Astrocyte (in vitro differentiated cells and primary cell): ENCODE measurements around the gene FAHD1. TPM values are rescaled to one million over a fixed set of nuclear protein-coding genes. Genes with fewer than 3 reads are reported as not detected.

ENCODE experiments used
- DNase-seq: peaks from one replicate; pipeline ENCODE4 v3.0.0-alpha.2; 2010; ENCODE audit warnings: low read depth
- FAIRE-seq: peaks from 2 replicates; lab custom pipeline; 2011; peaks lifted over from hg19 to GRCh38; lab: Jason Lieb, UNC
- H2AFZ ChIP-seq: 2 replicates; pipeline ENCODE4 v1.6.0; 2012; ENCODE audit warnings: low read depth, low read length, inconsistent platforms
- H3K27ac ChIP-seq: 2 replicates; pipeline ENCODE4 v1.5.1; 2011; ENCODE audit warnings: low read depth, low read length, inconsistent platforms
- H3K27me3 ChIP-seq: 2 replicates; pipeline ENCODE4 v1.6.0; 2011; ENCODE audit warnings: low read length, inconsistent platforms; ENCODE audit not compliant: insufficient read depth
- H3K36me3 ChIP-seq: 2 replicates; pipeline ENCODE4 v1.5.1; 2011; ENCODE audit warnings: low read length, inconsistent platforms; ENCODE audit not compliant: insufficient read depth
- H3K4me1 ChIP-seq: 2 replicates; pipeline ENCODE4 v1.5.1; 2011; ENCODE audit warnings: low read length, inconsistent platforms; ENCODE audit not compliant: insufficient read depth
- H3K4me2 ChIP-seq: 2 replicates; pipeline ENCODE4 v1.6.0; 2012; ENCODE audit warnings: low read length, inconsistent platforms
- H3K4me3 ChIP-seq: 2 replicates; pipeline ENCODE4 v1.5.1; 2011; ENCODE audit warnings: low read depth, mild to moderate bottlenecking, low read length, inconsistent platforms; ENCODE audit not compliant: insufficient read depth
- H3K79me2 ChIP-seq: 2 replicates; pipeline ENCODE4 v1.6.0; 2012; ENCODE audit warnings: mild to moderate bottlenecking, low read length, inconsistent platforms; ENCODE audit not compliant: insufficient read depth
- H3K9ac ChIP-seq: 2 replicates; pipeline ENCODE4 v1.6.0; 2012; ENCODE audit warnings: mild to moderate bottlenecking, low read length, inconsistent platforms
- H3K9me3 ChIP-seq: 2 replicates; pipeline ENCODE4 v1.5.1; 2012; ENCODE audit warnings: low read depth, mild to moderate bottlenecking, low read length, inconsistent platforms; ENCODE audit not compliant: insufficient read depth
- H4K20me1 ChIP-seq: 2 replicates; pipeline ENCODE4 v1.6.0; 2012; ENCODE audit warnings: low read length, inconsistent platforms; ENCODE audit not compliant: insufficient read depth
- H3K27ac Mint-ChIP-seq: one replicate; pipeline ENCODE4 v1.8.0; 2021; ENCODE audit warnings: mild to moderate bottlenecking, mixed read lengths; ENCODE audit not compliant: unreplicated experiment
- H3K27me3 Mint-ChIP-seq: one replicate; pipeline ENCODE4 v1.8.0; 2021; ENCODE audit warnings: low read depth, mixed read lengths; ENCODE audit not compliant: unreplicated experiment
- H3K36me3 Mint-ChIP-seq: one replicate; pipeline ENCODE4 v1.8.0; 2021; ENCODE audit warnings: low read depth, mixed read lengths; ENCODE audit not compliant: unreplicated experiment
- H3K4me1 Mint-ChIP-seq: one replicate; pipeline ENCODE4 v1.8.0; 2021; ENCODE audit warnings: low read depth, mixed read lengths; ENCODE audit not compliant: unreplicated experiment
- H3K4me3 Mint-ChIP-seq: one replicate; pipeline ENCODE4 v1.8.0; 2021; ENCODE audit warnings: mild to moderate bottlenecking, moderate library complexity, mixed read lengths; ENCODE audit not compliant: unreplicated experiment
- H3K9me3 Mint-ChIP-seq: one replicate; pipeline ENCODE4 v1.8.0; 2021; ENCODE audit warnings: mild to moderate bottlenecking, mixed read lengths; ENCODE audit not compliant: unreplicated experiment
- EZH2 ChIP-seq: IDR thresholded peaks from 2 replicates; pipeline ENCODE4 v1.6.1; 2012; ENCODE audit warnings: mild to moderate bottlenecking, low read length, inconsistent platforms; ENCODE audit not compliant: insufficient read depth
- total RNA-seq: library from RNA; stranded (reverse); gene quantifications from 2 replicates; pipeline ENCODE4 v1.2.1, GENCODE V29; 2021
- TF ChIP-seq, protein P1 (sequence below): IDR thresholded peaks from 2 replicates; pipeline ENCODE4 v1.5.1; 2011; ENCODE audit warnings: low read depth, mild to moderate bottlenecking, inconsistent platforms, low read length, moderate library complexity; ENCODE audit not compliant: insufficient read depth

Gene FAHD1
- total RNA-seq, 1 donor from 2014 or later = 25.8 TPM

DNA sequence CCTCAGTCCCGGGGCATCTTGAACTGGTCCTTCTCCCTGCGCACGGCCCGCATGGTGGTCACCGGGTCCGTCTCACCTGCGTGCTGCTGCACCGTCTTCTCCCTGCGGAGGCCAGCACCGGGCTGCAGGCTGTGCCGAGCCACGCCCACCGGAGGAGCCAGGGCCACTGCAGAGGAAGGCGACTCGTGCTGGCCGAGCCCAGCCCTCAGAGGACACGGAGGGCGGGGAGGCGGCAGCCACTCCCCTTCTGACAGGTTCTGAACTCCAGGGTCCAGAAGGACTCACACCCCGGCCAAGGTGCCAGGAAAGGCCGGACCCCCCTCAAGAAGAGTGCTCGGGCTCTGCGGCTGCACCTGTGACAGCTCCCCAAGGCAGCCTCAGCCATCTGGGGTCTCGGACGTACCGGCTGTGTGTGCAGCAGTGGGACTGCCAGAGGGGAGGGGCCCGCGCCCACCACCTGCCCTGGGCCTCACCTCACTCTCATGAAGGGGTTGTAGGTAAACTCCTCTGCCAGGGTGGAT lies 17.7 kb upstream of the FAHD1 start:
- Histone ChIP-seq H4K20me1 (peaks cover 3% of the 10 kb centered on the region), H2AFZ (no peak overlapping the region), H3K27ac (no peak overlapping the region), H3K4me1 (peaks cover 3% of the 10 kb centered on the region), H3K36me3 (no peaks in the 10 kb centered on the region), H3K27me3 (no peaks in the 10 kb centered on the region), H3K79me2 (no peaks in the 10 kb centered on the region), H3K4me2 (no peak overlapping the region), H3K9ac (no peak overlapping the region), H3K4me3 (no peak overlapping the region), H3K9me3 (no peaks in the 10 kb centered on the region)
- FAIRE-seq (no peak), DNase-seq (no peak)
- peaks cover 25% of the 10 kb centered on the region for H3K36me3 Mint-ChIP-seq
- TF ChIP-seq, protein P1, sequence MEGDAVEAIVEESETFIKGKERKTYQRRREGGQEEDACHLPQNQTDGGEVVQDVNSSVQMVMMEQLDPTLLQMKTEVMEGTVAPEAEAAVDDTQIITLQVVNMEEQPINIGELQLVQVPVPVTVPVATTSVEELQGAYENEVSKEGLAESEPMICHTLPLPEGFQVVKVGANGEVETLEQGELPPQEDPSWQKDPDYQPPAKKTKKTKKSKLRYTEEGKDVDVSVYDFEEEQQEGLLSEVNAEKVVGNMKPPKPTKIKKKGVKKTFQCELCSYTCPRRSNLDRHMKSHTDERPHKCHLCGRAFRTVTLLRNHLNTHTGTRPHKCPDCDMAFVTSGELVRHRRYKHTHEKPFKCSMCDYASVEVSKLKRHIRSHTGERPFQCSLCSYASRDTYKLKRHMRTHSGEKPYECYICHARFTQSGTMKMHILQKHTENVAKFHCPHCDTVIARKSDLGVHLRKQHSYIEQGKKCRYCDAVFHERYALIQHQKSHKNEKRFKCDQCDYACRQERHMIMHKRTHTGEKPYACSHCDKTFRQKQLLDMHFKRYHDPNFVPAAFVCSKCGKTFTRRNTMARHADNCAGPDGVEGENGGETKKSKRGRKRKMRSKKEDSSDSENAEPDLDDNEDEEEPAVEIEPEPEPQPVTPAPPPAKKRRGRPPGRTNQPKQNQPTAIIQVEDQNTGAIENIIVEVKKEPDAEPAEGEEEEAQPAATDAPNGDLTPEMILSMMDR = no peak
- no peak for TF ChIP-seq EZH2
- no peaks in the 10 kb centered on the region for H3K4me1 Mint-ChIP-seq
- no peak overlapping the region for H3K4me3 Mint-ChIP-seq
- peaks cover 6% of the 10 kb centered on the region for H3K9me3 Mint-ChIP-seq
- H3K27ac Mint-ChIP-seq = no peak overlapping the region
- H3K27me3 Mint-ChIP-seq = no peaks in the 10 kb centered on the region

GRCh38 chr16:1810106-1810505 lies 16.9 kb upstream of the FAHD1 start:
- H2AFZ ChIP-seq = no peak overlapping the region
- H3K36me3 ChIP-seq = no peaks in the 10 kb centered on the region
- H3K27me3 ChIP-seq = no peaks in the 10 kb centered on the region
- H3K27ac ChIP-seq = no peak overlapping the region
- no peaks in the 10 kb centered on the region for H3K9me3 ChIP-seq
- H3K4me1 Mint-ChIP-seq = no peaks in the 10 kb centered on the region
- H3K9me3 Mint-ChIP-seq = peaks cover 6% of the 10 kb centered on the region
- no peak overlapping the region for H3K4me3 ChIP-seq
- peaks cover 3% of the 10 kb centered on the region for H4K20me1 ChIP-seq
- FAIRE-seq (no peak), DNase-seq (no peak)
- H3K27ac Mint-ChIP-seq = no peak overlapping the region
- peaks cover 3% of the 10 kb centered on the region for H3K4me1 ChIP-seq
- H3K27me3 Mint-ChIP-seq = no peaks in the 10 kb centered on the region
- TF ChIP-seq EZH2 = no peak
- TF ChIP-seq, protein P1 = no peak
- H3K4me3 Mint-ChIP-seq = no peak overlapping the region
- no peaks in the 10 kb centered on the region for H3K79me2 ChIP-seq
- H3K9ac ChIP-seq = no peak overlapping the region
- peaks cover 25% of the 10 kb centered on the region for H3K36me3 Mint-ChIP-seq
- H3K4me2 ChIP-seq = no peak overlapping the region

GRCh38 chr16:1810536-1810935 lies 16.5 kb upstream of the FAHD1 start:
- peaks cover 3% of the 10 kb centered on the region for H3K4me1 ChIP-seq
- H2AFZ ChIP-seq = no peak overlapping the region
- no peak overlapping the region for H3K4me3 Mint-ChIP-seq
- no peak overlapping the region for H3K4me2 ChIP-seq
- FAIRE-seq = no peak
- DNase-seq = no peak
- no peaks in the 10 kb centered on the region for H3K79me2 ChIP-seq
- H3K9ac ChIP-seq = no peak overlapping the region
- H3K4me3 ChIP-seq = no peak overlapping the region
- peaks cover 6% of the 10 kb centered on the region for H3K9me3 Mint-ChIP-seq
- H3K27me3 Mint-ChIP-seq = no peaks in the 10 kb centered on the region
- H3K4me1 Mint-ChIP-seq = no peaks in the 10 kb centered on the region
- no peaks in the 10 kb centered on the region for H3K36me3 ChIP-seq
- no peaks in the 10 kb centered on the region for H3K9me3 ChIP-seq
- no peak overlapping the region for H3K27ac Mint-ChIP-seq
- TF ChIP-seq EZH2 = no peak
- TF ChIP-seq, protein P1 = no peak
- H3K27me3 ChIP-seq = no peaks in the 10 kb centered on the region
- no peak overlapping the region for H3K27ac ChIP-seq
- peaks cover 3% of the 10 kb centered on the region for H4K20me1 ChIP-seq
- peaks cover 27% of the 10 kb centered on the region for H3K36me3 Mint-ChIP-seq
